Hepatocyte (in vitro differentiated cells): ENCODE results near the gene PRKAR1A. TPM values are rescaled to one million over a fixed set of nuclear protein-coding genes. Genes with fewer than 3 reads are reported as not detected.

ENCODE experiments used
- DNase-seq: peaks from one replicate; pipeline ENCODE4 v3.0.0-alpha.2; 2016; ENCODE audit warnings: low spot score
- H2AFZ ChIP-seq: fragments of 200-600 bp; sonication (generic); 2 replicates; pipeline ENCODE4 v1.6.0; 2016; ENCODE audit warnings: antibody characterized with exemption, mild to moderate bottlenecking
- H3K27ac ChIP-seq: fragments of 200-600 bp; sonication (generic); 2 replicates; pipeline ENCODE4 v1.5.1; 2016; ENCODE audit warnings: mild to moderate bottlenecking
- H3K27me3 ChIP-seq: fragments of 200-600 bp; sonication (generic); 2 replicates; pipeline ENCODE4 v1.6.1; 2016
- H3K36me3 ChIP-seq: fragments of 200-600 bp; sonication (generic); replicated peaks from 2 replicates; pipeline ENCODE4 v1.5.1; 2016; ENCODE audit warnings: low read depth; ENCODE audit not compliant: insufficient read depth
- H3K4me1 ChIP-seq: fragments of 200-600 bp; sonication (generic); 2 replicates; pipeline ENCODE4 v1.5.1; 2016; ENCODE audit warnings: mild to moderate bottlenecking, moderate library complexity; ENCODE audit not compliant: insufficient read depth
- H3K4me2 ChIP-seq: fragments of 200-600 bp; sonication (generic); 2 replicates; pipeline ENCODE4 v1.6.0; 2016
- H3K4me3 ChIP-seq: fragments of 200-600 bp; sonication (generic); 2 replicates; pipeline ENCODE4 v1.5.1; 2016; ENCODE audit warnings: mild to moderate bottlenecking
- H3K79me2 ChIP-seq: fragments of 200-600 bp; sonication (generic); 2 replicates; pipeline ENCODE4 v1.6.0; 2017; ENCODE audit warnings: mild to moderate bottlenecking
- H3K9me2 ChIP-seq: fragments of 200-600 bp; sonication (generic); replicated peaks from 2 replicates; pipeline ENCODE4 v1.6.0; 2017; ENCODE audit warnings: mild to moderate bottlenecking; ENCODE audit not compliant: insufficient read depth
- H3K9me3 ChIP-seq: fragments of 200-600 bp; sonication (generic); 2 replicates; pipeline ENCODE4 v1.5.1; 2016; ENCODE audit warnings: low read depth, mild to moderate bottlenecking
- H4K20me1 ChIP-seq: fragments of 200-600 bp; sonication (generic); 2 replicates; pipeline ENCODE4 v1.6.0; 2016; ENCODE audit warnings: mild to moderate bottlenecking; ENCODE audit not compliant: insufficient read depth, poor library complexity, severe bottlenecking
- CTCF ChIP-seq: fragments of 200-600 bp; sonication (generic); IDR thresholded peaks from 2 replicates; pipeline ENCODE4 v1.5.1; 2016; ENCODE audit warnings: antibody characterized with exemption, mild to moderate bottlenecking; ENCODE audit not compliant: poor library complexity
- EZH2 ChIP-seq: fragments of 200-600 bp; sonication (generic); IDR thresholded peaks from 2 replicates; pipeline ENCODE4 v1.6.1; 2016; ENCODE audit warnings: antibody characterized with exemption, mild to moderate bottlenecking, borderline replicate concordance
- EZH2phosphoT487 ChIP-seq: fragments of 200-600 bp; sonication (generic); IDR thresholded peaks from one replicate; pipeline ENCODE4 v1.6.1; 2018; ENCODE audit warnings: antibody characterized with exemption, mild to moderate bottlenecking, low read depth, moderate library complexity; ENCODE audit not compliant: unreplicated experiment, severe bottlenecking
- WGBS: methylation state at CpG from one replicate; pipeline ENCODE4 v1.1.6; 2016; ENCODE audit warnings: low lambda C conversion rate; ENCODE audit errors: missing lambda C conversion rate; 5-methylcytosine and 5-hydroxymethylcytosine counted together
- polyA plus RNA-seq: library from polyadenylated mRNA; unstranded; fragments of >200 nt; fragmentation: Nextera tagmentation; extraction: Ambion mirVana; gene quantifications from 2 replicates; pipeline ENCODE4 v1.2.1, GENCODE V29; 2016
- total RNA-seq: library from RNA; depleted of rRNA; stranded (reverse); fragments of >200 nt; gene quantifications from 2 replicates; pipeline ENCODE4 v1.2.3, GENCODE V29; 2014

PRKAR1A gene
- total and polyA plus RNA-seq, 2 experiments from 2014 or later = 182 to 253 TPM

DNA sequence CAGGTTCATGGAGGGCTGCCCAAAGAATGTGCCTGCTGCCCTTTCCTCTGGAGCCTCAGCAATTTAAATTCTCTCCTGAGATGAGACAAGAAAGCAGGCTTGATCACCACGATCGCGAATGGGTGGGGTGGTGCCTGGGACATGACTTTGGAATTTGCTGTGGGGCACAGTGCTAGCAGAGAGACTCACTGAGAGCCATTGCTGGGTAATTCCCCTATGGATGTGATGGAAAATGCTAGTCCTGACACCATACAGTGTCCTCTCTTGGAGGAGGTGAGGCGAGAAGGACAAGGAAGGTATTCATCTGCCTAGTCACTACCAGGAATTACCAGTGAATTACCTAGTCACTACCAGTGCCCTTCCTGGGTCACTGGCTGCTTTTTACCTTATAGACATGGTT is 73.4 kb downstream of the PRKAR1A start:
- Histone ChIP-seq H3K79me2 (no peaks in the 10 kb centered on the region), H3K4me1 (peaks cover 8% of the 10 kb centered on the region), H3K36me3 (no peaks in the 10 kb centered on the region), H3K4me3 (no peak overlapping the region), H4K20me1 (no peaks in the 10 kb centered on the region), H3K27ac (no peak overlapping the region), H2AFZ (no peak overlapping the region), H3K9me2 (no peaks in the 10 kb centered on the region), H3K4me2 (no peak overlapping the region), H3K27me3 (no peaks in the 10 kb centered on the region), H3K9me3 (no peaks in the 10 kb centered on the region)
- 49% methylated on average over 4 of the region's 4 CpGs for WGBS
- TF ChIP-seq EZH2 (no peak), EZH2phosphoT487 (no peak), CTCF (no peak)
- DNase-seq = no peak

- TF ChIP-seq CTCF (no peak), EZH2phosphoT487 (no peak)
- no peak overlapping the region for H2AFZ ChIP-seq
- H3K36me3 ChIP-seq = no peaks in the 10 kb centered on the region
- H3K4me1 ChIP-seq = peaks cover 10% of the 10 kb centered on the region
- H3K9me3 ChIP-seq = no peaks in the 10 kb centered on the region
- no peaks in the 10 kb centered on the region for H4K20me1 ChIP-seq
- no peaks in the 10 kb centered on the region for H3K79me2 ChIP-seq
- DNase-seq = no peak
- no peak overlapping the region for H3K27ac ChIP-seq
- no peaks in the 10 kb centered on the region for H3K9me2 ChIP-seq
- no peak overlapping the region for H3K4me3 ChIP-seq
- WGBS = 98% methylated on average over 5 of the region's 5 CpGs
- no peak overlapping the region for H3K4me2 ChIP-seq
- H3K27me3 ChIP-seq = no peaks in the 10 kb centered on the region
Measured at GRCh38 chr17:68587026-68587425, 74.8 kb downstream of the PRKAR1A start.

DNA sequence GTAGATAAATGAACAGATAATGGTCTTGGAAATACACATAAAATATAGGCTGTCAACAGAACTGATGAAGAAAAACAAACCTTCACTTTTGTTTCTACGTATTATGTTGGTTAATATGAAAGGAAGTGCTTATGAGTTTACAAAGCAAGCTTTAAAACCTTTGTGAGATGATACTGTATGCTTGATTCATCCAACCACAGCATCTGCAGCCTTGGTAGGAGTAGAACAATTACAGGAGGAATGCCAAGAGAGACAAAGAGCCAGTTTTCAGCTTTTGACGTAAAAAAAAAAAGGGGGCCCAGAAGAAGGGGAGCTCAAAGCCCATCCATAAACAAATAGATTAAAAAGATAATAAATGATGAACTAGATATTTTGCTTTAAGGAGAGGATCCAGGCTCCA is 75.6 kb downstream of the PRKAR1A start:
- DNase-seq = no peak
- H3K36me3 ChIP-seq = no peaks in the 10 kb centered on the region
- H3K4me1 ChIP-seq = peaks cover 15% of the 10 kb centered on the region
- H4K20me1 ChIP-seq = no peaks in the 10 kb centered on the region
- H3K4me2 ChIP-seq = no peak overlapping the region
- no peaks in the 10 kb centered on the region for H3K9me3 ChIP-seq
- no peak overlapping the region for H3K4me3 ChIP-seq
- H2AFZ ChIP-seq = no peak overlapping the region
- WGBS = 81% methylated on average over 2 of the region's 2 CpGs
- no peaks in the 10 kb centered on the region for H3K9me2 ChIP-seq
- H3K79me2 ChIP-seq = no peaks in the 10 kb centered on the region
- H3K27me3 ChIP-seq = no peaks in the 10 kb centered on the region
- no peak for TF ChIP-seq CTCF
- no peak for TF ChIP-seq EZH2phosphoT487
- no peak for TF ChIP-seq EZH2
- no peak overlapping the region for H3K27ac ChIP-seq

- peaks cover 20% of the 10 kb centered on the region for H3K4me1 ChIP-seq
- H3K36me3 ChIP-seq = no peaks in the 10 kb centered on the region
- WGBS = 81% methylated on average over 1 of the region's 1 CpG
- TF ChIP-seq EZH2phosphoT487 (no peak), EZH2 (no peak), CTCF (no peak)
- H3K27me3 ChIP-seq = no peaks in the 10 kb centered on the region
- no peaks in the 10 kb centered on the region for H4K20me1 ChIP-seq
- no peak overlapping the region for H3K4me2 ChIP-seq
- no peak overlapping the region for H3K4me3 ChIP-seq
- H3K9me3 ChIP-seq = no peaks in the 10 kb centered on the region
- DNase-seq = no peak
- H2AFZ ChIP-seq = no peak overlapping the region
- H3K9me2 ChIP-seq = no peaks in the 10 kb centered on the region
- H3K79me2 ChIP-seq = no peaks in the 10 kb centered on the region
- no peak overlapping the region for H3K27ac ChIP-seq
Measured at GRCh38 chr17:68588362-68588761, 76.1 kb downstream of the PRKAR1A start.
